ENCODE results near the gene HDAC8. TPM values are rescaled to one million over a fixed set of nuclear protein-coding genes. Genes with fewer than 3 reads are reported as not detected.

The HDAC8 gene
- total RNA-seq, 1 experiment from 2014 or later: 33.3 TPM

DNA sequence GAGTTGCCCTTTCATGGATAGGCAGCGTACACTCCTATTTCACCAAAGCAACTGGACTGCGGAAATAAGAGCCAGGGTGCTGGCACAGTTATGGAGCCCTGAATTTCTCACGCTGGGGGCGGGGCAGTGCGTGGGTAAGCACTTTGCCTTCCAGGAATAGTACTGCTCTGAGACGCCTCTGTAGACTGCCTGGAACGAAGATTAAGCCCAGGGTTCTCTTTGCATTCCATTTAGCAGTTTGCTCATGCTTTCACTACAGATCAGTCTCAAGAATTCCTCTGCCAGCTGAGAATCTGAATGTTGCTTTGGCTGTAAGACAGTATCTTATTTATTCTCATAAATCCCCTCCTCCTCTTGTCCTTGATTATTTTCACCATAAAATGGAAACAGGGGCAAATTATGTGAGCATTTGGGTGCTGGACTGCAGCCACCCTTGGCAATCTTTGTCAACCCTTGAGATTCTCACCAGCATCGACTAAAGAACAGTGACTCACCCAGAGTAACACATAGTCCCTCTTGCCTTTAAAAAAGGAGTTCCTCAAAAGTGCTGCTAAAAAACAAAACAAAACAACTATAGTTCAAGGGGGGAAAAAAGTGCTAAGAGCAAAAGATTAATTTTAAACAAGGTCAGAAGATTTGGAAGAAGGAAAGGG lies 178.0 kb downstream of the HDAC8 start:
- no peak for DNase-seq (ENCODE audit: low read depth in 1 of 2, low spot score in 2 of 2)
- Histone ChIP-seq H3K4me3 (no peak overlapping the region), H3K36me3 (no peaks in the 10 kb centered on the region), H3K27ac (no peak overlapping the region), H3K4me1 (replicated peaks) (no peaks in the 10 kb centered on the region), H3K9me3 (replicated peaks) (no peaks in the 10 kb centered on the region), H3K27me3 (replicated peaks) (no peaks in the 10 kb centered on the region)

DNA sequence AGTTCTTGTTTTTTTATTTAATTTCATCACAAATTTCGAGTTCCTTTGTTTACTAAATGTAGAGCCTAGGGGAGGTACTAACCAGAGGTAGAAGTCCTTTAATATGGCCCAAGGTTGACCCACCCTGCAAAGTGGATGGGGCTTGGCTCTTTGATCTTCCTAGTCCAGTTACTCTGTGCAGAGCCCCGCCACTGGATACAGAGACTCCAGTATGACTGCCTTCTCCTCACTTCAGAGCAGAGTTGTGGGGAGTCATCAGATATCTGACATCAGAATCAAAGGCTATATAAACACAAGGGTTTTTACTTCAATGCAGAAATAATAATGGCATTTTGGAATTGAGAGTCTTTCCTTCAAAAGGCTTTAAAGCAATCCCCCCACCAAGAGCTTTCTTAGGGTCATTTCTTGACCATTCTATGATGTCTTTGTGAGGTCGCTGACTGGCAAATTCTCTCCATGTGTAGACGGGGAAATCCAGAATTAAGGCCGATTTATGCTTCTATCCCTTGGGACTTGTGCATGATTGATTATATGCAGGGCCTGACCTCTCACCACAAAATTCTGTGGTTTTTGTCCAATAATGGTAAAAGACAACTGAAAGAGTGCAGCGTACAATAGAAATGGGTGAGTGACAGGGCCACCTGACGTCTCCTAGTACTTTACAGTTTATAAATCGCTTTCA lies 178.7 kb downstream of the HDAC8 start:
- Histone ChIP-seq H3K4me3 (no peak overlapping the region), H3K9me3 (replicated peaks) (no peaks in the 10 kb centered on the region), H3K27ac (no peak overlapping the region), H3K36me3 (no peaks in the 10 kb centered on the region), H3K4me1 (replicated peaks) (no peaks in the 10 kb centered on the region), H3K27me3 (replicated peaks) (no peaks in the 10 kb centered on the region)
- no peak for DNase-seq (ENCODE audit: low read depth in 1 of 2, low spot score in 2 of 2)

DNA sequence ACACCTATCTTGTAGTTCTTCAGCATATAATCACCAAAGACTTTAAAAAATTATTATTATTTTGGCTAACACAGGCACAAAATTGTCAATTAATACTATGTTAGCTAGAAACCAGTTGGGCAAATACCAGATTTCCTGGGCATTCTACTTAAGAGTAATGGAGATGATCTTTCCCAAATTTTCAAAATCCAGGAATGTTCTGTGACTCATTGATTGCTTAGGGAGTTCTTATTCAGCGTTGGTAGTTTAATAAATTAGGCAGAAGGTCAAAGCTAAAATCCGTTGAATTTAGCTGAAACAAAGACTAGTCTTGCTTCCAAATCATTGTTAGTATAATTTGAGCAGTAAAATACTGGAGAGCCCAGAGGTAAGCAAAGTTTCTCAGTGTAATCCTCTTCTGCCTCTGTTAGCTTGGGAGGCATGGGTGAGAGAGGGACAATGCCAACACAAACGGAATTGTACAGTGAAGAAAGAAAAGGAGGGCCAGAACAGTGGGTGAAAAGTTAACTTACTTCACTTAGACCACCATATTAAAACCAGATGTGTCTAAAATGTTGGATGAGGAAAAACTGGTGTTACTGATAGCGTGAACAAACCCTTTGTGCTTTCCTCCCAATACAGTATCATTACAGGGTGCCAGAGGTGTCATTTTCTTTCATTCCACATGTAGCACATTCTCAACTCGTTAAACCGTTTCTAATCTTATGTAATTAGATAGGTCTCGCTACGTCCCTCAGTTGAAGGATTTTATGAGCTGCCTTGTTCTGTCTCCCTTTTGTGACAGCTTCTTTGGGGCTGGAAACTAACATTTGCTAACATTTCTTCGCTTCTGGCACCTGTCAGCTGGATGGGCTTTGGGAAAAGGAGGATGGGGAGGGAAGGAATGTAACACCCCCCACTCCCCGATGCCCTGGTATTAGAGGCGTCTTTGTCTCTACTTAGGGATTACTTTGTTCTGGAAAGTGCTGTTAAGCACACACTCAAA lies 179.5 kb downstream of the HDAC8 start:
- Histone ChIP-seq H3K36me3 (no peaks in the 10 kb centered on the region), H3K4me1 (replicated peaks) (no peaks in the 10 kb centered on the region), H3K27ac (no peak overlapping the region), H3K4me3 (no peak overlapping the region), H3K9me3 (replicated peaks) (no peaks in the 10 kb centered on the region), H3K27me3 (replicated peaks) (no peaks in the 10 kb centered on the region)
- no peak for DNase-seq (ENCODE audit: low read depth in 1 of 2, low spot score in 2 of 2)

DNA sequence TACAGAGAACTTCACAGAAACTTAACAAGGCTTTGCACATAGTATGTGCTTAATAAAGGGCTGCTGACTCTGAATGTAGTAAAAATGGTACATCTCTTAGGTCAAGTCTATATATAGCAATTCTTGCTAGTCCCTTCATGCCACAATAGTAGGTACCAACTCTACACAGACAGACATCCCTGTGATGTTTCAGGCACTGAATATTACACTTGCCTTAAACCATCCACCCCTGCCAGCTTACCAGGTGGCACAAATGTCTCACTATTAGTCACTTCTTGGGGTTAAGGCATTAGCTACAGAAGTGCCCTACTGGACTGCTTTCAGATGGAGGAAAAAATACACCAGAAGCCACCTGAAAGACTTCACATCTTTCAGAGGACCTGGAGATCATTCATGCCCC lies 180.6 kb downstream of the HDAC8 start:
- Histone ChIP-seq H3K9me3 (replicated peaks) (no peaks in the 10 kb centered on the region), H3K4me1 (replicated peaks) (no peaks in the 10 kb centered on the region)
- DNase-seq (ENCODE audit: low read depth in 1 of 2, low spot score in 2 of 2): no peak

DNA sequence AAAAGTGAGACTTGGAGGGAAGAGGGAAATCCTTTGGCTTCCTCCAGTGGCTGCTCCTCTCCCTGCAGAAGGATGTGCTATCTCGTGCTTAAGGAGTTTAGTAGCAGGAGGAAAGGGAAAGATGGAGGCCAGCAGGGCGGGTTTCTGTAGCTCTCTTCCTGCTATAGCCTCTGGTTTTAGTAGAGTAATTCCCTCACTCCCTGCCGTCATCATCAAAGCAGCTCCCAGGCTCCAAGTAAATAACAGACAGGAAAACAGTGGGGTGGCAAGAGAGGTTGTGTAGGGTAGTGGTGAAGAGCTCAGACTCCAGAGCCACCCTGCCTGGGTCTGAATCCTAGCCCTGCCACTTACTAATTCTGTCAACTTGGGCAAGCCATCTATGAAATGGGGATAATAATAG lies 185.4 kb downstream of the HDAC8 start:
- Histone ChIP-seq H3K27ac (no peak overlapping the region), H3K9me3 (replicated peaks) (no peaks in the 10 kb centered on the region), H3K4me1 (replicated peaks) (no peaks in the 10 kb centered on the region), H3K36me3 (no peaks in the 10 kb centered on the region), H3K4me3 (no peak overlapping the region), H3K27me3 (replicated peaks) (no peaks in the 10 kb centered on the region)
- DNase-seq (ENCODE audit: low read depth in 1 of 2, low spot score in 2 of 2): no peak

More for the DNA sequence above, 180.6 kb downstream of the HDAC8 start:
- H3K27ac ChIP-seq: no peak overlapping the region
- no peaks in the 10 kb centered on the region for H3K36me3 ChIP-seq
- H3K27me3 ChIP-seq (replicated peaks): no peaks in the 10 kb centered on the region
- H3K4me3 ChIP-seq: no peak overlapping the region

DNA sequence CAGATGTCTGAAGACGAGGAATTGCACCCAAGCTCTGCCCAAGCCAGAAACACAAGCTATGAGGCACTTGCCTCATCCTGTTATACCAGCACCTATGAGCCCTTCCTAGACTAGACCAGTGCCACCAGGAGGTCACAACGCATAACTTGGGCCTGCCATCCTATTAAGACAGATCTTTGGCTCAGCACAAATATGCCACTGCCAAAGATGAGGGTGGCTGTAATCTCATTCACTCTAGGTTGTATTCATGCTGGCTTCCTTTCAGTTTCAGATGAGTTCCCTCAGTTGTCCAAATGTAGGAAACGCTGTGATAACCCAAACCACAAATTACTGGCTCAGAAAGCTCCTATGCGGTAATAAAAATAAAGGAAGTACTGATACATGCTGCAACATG lies 190.4 kb downstream of the HDAC8 start:
- Histone ChIP-seq H3K4me3 (no peak overlapping the region), H3K36me3 (no peaks in the 10 kb centered on the region), H3K27me3 (replicated peaks) (no peaks in the 10 kb centered on the region), H3K9me3 (replicated peaks) (no peaks in the 10 kb centered on the region), H3K4me1 (replicated peaks) (no peaks in the 10 kb centered on the region), H3K27ac (no peak overlapping the region)
- no peak for DNase-seq (ENCODE audit: low read depth in 1 of 2, low spot score in 2 of 2)

DNA sequence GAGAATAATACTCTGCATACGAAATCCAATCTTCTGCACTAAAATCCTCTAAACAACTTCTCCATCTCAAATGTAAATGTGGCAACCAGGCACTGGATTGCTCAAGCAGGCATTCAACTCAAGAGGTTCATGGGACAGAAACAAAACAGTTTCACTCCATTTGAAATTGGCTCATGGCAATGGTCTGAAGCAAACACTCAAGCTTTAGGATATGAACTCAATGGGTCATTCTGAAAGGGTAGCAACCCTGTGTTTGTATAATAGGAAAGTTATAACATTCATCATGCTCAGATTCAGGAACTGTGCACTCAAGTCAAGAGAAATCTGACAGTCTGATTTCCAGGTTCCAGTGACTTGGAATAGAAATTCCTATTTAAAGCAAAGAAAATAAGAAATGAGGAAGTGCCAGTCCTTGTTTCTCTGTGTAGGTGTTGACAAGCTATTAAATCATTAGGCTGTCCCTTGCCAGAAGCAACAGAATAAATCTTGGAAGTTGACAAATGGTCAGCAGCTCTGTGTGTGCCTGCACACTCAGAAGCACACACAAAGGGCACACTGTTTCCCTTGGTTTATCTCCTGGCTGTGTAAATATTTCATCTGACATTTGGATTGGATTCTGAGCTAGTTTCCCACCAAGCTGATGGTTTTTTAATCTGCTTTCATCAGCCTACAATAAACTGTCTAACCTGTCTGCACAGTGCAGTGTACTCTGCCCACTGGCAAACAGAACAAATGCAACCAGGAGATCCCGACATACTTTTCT lies 191.0 kb downstream of the HDAC8 start:
- Histone ChIP-seq H3K4me1 (replicated peaks) (no peaks in the 10 kb centered on the region), H3K27me3 (replicated peaks) (no peaks in the 10 kb centered on the region), H3K4me3 (no peak overlapping the region), H3K27ac (no peak overlapping the region), H3K36me3 (no peaks in the 10 kb centered on the region), H3K9me3 (replicated peaks) (no peaks in the 10 kb centered on the region)
- DNase-seq (ENCODE audit: low read depth in 1 of 2, low spot score in 2 of 2): no peak

DNA sequence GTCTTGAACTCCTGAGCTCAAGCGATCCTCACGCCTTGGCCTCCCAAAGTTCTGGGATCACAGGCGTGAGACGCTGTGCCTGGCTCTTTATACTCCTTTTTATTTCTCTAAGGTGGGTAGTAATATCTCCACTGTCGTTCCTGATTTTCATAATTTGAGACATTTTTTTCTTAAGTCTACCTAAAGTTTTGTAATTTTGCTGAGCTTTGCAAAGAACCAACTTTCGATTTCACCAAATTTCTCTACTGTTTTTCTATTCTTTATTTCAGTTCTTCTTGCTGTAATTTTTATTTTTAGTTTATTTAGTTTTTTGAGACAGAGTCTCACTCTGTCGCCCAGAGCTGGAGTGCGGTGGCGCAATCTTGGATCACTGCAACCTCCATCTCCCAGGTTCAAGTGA lies 196.5 kb downstream of the HDAC8 start:
- no peak overlapping the region for H3K4me3 ChIP-seq
- DNase-seq (ENCODE audit: low read depth in 1 of 2, low spot score in 2 of 2): no peak

DNA sequence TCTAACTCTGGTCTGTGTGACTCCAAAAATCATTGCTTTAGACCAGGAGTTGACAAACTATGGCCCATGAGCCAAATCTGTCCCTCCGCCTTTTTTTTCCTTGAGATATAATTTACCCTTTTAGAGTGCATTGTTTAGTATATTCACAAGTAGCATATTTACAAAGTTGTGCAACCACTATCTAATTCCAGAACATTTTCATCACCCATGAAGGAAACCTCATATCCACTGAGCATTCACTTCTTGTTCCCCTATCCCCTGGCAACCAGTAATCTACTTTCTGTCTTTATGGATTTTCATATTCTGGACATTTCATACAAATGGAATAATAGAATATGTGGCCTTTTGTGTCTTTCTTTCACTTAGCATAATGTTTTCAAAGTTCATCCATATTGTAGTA lies 199.5 kb downstream of the HDAC8 start:
- H3K4me3 ChIP-seq: no peak overlapping the region
- no peaks in the 10 kb centered on the region for H3K27me3 ChIP-seq (replicated peaks)
- no peaks in the 10 kb centered on the region for H3K4me1 ChIP-seq (replicated peaks)
- H3K36me3 ChIP-seq: no peaks in the 10 kb centered on the region
- H3K27ac ChIP-seq: no peak overlapping the region
- DNase-seq (ENCODE audit: low read depth in 1 of 2, low spot score in 2 of 2): no peak
- H3K9me3 ChIP-seq (replicated peaks): no peaks in the 10 kb centered on the region

More for the DNA sequence above, 196.5 kb downstream of the HDAC8 start:
- Histone ChIP-seq H3K9me3 (replicated peaks) (no peaks in the 10 kb centered on the region), H3K36me3 (no peaks in the 10 kb centered on the region), H3K4me1 (replicated peaks) (no peaks in the 10 kb centered on the region), H3K27ac (no peak overlapping the region), H3K27me3 (replicated peaks) (no peaks in the 10 kb centered on the region)

DNA sequence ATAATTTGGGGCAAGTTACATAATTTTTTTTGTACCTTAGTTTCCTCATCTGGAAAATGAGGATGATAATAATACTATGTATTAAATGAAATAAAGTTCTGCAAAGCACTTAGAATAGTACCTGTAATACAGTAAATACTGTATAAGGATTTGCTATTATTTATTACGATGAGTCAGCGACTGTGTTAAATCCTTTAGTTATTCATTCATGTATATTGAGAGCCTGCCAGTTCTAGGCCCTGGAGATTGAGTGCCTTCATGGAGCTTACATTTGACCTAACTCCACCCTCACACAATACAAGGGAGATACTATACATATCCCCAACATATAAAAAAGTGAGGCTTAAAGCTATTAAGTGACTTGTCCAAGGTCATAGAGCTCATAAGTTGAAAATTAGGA lies 199.9 kb downstream of the HDAC8 start:
- Histone ChIP-seq H3K4me3 (no peak overlapping the region), H3K9me3 (replicated peaks) (no peaks in the 10 kb centered on the region), H3K27me3 (replicated peaks) (no peaks in the 10 kb centered on the region), H3K4me1 (replicated peaks) (no peaks in the 10 kb centered on the region), H3K36me3 (no peaks in the 10 kb centered on the region), H3K27ac (no peak overlapping the region)
- DNase-seq (ENCODE audit: low read depth in 1 of 2, low spot score in 2 of 2): no peak

DNA sequence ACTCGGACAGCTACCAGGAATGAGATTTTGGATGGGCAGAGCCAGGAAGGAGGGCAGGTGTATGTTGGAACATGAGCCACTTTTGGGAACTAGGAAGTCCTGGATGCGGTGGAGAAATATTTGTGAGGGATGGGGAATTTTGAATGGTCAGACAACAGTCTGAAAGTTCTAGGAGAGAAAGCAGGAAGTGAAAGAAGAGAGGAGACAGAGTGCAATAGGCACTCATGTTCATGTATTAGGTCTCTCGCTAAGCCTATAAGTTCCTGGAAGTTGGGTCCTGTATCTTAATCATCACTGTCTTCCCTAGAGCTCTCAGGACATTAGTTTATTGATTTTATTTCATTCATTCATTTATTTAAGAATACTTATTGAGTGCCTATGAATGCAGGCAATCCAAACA lies 201.2 kb downstream of the HDAC8 start:
- Histone ChIP-seq H3K4me3 (no peak overlapping the region), H3K27me3 (replicated peaks) (no peaks in the 10 kb centered on the region), H3K4me1 (replicated peaks) (no peaks in the 10 kb centered on the region), H3K36me3 (no peaks in the 10 kb centered on the region), H3K9me3 (replicated peaks) (no peaks in the 10 kb centered on the region), H3K27ac (no peak overlapping the region)
- DNase-seq (ENCODE audit: low read depth in 1 of 2, low spot score in 2 of 2): no peak

DNA sequence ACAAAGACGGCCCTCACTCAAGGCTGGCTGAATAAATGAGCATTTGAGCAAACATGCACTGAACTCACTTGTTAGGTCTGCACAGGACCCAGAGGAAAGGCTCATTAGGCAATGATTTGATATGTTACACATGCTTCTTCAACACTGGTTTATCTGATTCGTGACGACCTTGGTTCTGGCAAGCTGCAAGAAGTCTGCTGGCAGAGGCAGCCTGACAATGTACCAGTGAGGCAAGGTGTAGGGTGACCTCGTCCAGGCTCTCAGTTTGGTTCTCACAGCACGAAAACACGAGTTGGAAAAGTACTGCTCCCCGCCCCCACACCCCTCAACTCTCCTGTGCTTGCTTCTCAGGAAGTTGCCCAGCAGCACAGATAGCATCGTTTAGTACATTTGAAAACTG lies 203.8 kb downstream of the HDAC8 start:
- Histone ChIP-seq H3K9me3 (replicated peaks) (no peaks in the 10 kb centered on the region), H3K36me3 (no peaks in the 10 kb centered on the region), H3K27ac (no peak overlapping the region), H3K4me3 (no peak overlapping the region), H3K4me1 (replicated peaks) (no peaks in the 10 kb centered on the region), H3K27me3 (replicated peaks) (no peaks in the 10 kb centered on the region)
- no peak for DNase-seq (ENCODE audit: low read depth in 1 of 2, low spot score in 2 of 2)

DNA sequence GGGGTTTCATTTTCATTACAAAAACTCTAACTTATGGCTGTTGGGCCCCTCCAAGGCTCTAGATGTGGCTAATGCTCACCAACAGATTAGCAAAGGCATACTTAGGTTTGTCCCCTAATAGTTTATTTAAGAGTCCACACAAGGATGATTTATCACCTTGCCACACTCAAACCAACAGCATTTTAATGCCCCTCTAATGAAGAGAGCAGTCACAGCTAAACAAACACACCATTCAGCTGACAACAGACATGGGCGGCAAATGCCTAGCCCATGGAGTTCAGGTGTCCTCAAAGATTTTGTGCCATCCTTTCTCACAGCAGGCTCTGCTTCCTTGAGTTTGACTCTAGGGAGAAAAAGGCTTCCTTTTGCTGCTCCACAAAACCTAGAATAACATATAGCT lies 205.1 kb downstream of the HDAC8 start:
- Histone ChIP-seq H3K36me3 (no peaks in the 10 kb centered on the region), H3K4me3 (no peak overlapping the region), H3K9me3 (replicated peaks) (no peaks in the 10 kb centered on the region)

More for the DNA sequence above, 205.1 kb downstream of the HDAC8 start:
- Histone ChIP-seq H3K4me1 (replicated peaks) (no peaks in the 10 kb centered on the region), H3K27me3 (replicated peaks) (no peaks in the 10 kb centered on the region), H3K27ac (no peak overlapping the region)
- no peak for DNase-seq (ENCODE audit: low read depth in 1 of 2, low spot score in 2 of 2)
